Astrocyte (in vitro differentiated cells and primary cell): Measurements from ENCODE around the gene DLL3.

ENCODE experiments used
- EZH2 ChIP-seq: IDR thresholded peaks from 2 replicates; pipeline ENCODE4 v1.6.1; 2012; ENCODE audit warnings: mild to moderate bottlenecking, low read length, inconsistent platforms; ENCODE audit not compliant: insufficient read depth
- TF ChIP-seq, protein P1 (sequence below): IDR thresholded peaks from 2 replicates; pipeline ENCODE4 v1.5.1; 2011; ENCODE audit warnings: low read depth, mild to moderate bottlenecking, inconsistent platforms, low read length, moderate library complexity; ENCODE audit not compliant: insufficient read depth

DNA sequence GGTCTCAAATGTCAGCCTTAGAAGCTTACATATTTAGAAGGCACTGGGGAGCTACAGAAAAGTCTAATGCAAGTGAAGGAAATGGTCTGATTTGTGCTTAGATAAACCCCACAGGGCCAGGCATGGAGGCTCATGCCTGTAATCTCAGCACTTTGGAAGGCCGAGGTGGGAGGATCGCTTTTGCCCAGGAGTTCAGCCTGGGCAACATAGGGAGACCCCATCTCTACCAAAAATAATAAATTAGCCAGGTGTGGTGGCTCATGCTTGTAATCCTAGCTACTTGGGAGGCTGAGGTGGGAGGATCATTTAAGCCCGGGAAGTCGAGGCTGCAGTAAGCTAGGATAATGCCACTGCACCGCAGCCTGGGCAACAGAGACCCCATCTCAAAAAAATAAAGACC is 2.7 kb upstream of the DLL3 start:
- no peak for TF ChIP-seq EZH2
- TF ChIP-seq, protein P1, sequence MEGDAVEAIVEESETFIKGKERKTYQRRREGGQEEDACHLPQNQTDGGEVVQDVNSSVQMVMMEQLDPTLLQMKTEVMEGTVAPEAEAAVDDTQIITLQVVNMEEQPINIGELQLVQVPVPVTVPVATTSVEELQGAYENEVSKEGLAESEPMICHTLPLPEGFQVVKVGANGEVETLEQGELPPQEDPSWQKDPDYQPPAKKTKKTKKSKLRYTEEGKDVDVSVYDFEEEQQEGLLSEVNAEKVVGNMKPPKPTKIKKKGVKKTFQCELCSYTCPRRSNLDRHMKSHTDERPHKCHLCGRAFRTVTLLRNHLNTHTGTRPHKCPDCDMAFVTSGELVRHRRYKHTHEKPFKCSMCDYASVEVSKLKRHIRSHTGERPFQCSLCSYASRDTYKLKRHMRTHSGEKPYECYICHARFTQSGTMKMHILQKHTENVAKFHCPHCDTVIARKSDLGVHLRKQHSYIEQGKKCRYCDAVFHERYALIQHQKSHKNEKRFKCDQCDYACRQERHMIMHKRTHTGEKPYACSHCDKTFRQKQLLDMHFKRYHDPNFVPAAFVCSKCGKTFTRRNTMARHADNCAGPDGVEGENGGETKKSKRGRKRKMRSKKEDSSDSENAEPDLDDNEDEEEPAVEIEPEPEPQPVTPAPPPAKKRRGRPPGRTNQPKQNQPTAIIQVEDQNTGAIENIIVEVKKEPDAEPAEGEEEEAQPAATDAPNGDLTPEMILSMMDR = no peak
